Heart right ventricle (tissue), 16 donors: ENCODE measurements around the gene AKAP13. TPM values are rescaled to one million over a fixed set of nuclear protein-coding genes. Genes with fewer than 3 reads are reported as not detected.

ENCODE experiments used
- ATAC-seq, 8 donors: fragments of 200-7000 bp; cut with Tn5 transposase; one replicate each; pipeline ENCODE4 v1.9.1; 2020; ENCODE audit warnings: mild to moderate bottlenecking in 8 of 8, moderate library complexity in 8 of 8, moderate number of reproducible peaks in 1 of 8
- DNase-seq, 2 donors: peaks; one replicate each; pipeline ENCODE4 v3.0.0-alpha.2; 2020
- H3K27ac ChIP-seq, 10 donors: fragments of 200-600 bp; sonication (generic) in 2 of 10; one replicate each; pipeline versions ENCODE4 v1.5.0 to v1.8.0; 2020 to 2022; ENCODE audit warnings: mild to moderate bottlenecking in 3 of 10
- H3K27me3 ChIP-seq, 7 donors: fragments of 200-600 bp; one replicate each; pipeline ENCODE4 v1.8.0; 2021 to 2022; ENCODE audit warnings: mild to moderate bottlenecking in 2 of 7
- H3K36me3 ChIP-seq, 9 donors: fragments of 200-600 bp; sonication (generic) in 1 of 9; one replicate each; pipeline versions ENCODE4 v1.5.0 to v1.8.0; 2020 to 2022; ENCODE audit warnings: mild to moderate bottlenecking in 2 of 9
- H3K4me1 ChIP-seq, 9 donors: fragments of 200-600 bp; sonication (generic) in 1 of 9; one replicate each; pipeline versions ENCODE4 v1.5.0 to v1.8.0; 2020 to 2022; ENCODE audit warnings: mild to moderate bottlenecking in 4 of 9
- H3K4me3 ChIP-seq, 10 donors: fragments of 200-600 bp; sonication (generic) in 2 of 10; one replicate each; pipeline versions ENCODE4 v1.5.0 to v1.8.0; 2020 to 2022; ENCODE audit warnings: mild to moderate bottlenecking in 7 of 10, moderate library complexity in 2 of 10
- H3K9me3 ChIP-seq, 11 donors: fragments of 200-600 bp in 10 of 11; sonication (generic) in 2 of 11; one replicate each; pipeline versions ENCODE4 v1.5.0 to v1.8.0; 2013 to 2022; ENCODE audit warnings: mild to moderate bottlenecking in 2 of 11, control low read depth in 1 of 11, moderate library complexity in 1 of 11
- WGBS, 2 donors: extraction: QIAGEN DNeasy Blood & Tissue Kit; methylation state at CpG; one replicate each; pipeline ENCODE4 v1.1.7; 2013; ENCODE audit warnings: inconsistent platforms in 1 of 2; 5-methylcytosine and 5-hydroxymethylcytosine counted together
- intact Hi-C, 10 donors: fragments of 100-400 bp; cut with DNase I; formaldehyde crosslinking; loops; one replicate each; pipeline versions ENCODE4 v1.11.1 to v1.14.2; 2022
- polyA plus RNA-seq, 2 donors: library from polyadenylated mRNA; stranded (reverse); fragments of 200-250 nt; gene quantifications; one replicate each; pipeline ENCODE4 v1.2.3, GENCODE V29; 2013
- total RNA-seq, 10 donors: library from RNA; stranded (reverse); fragmentation: NEBNext Ultra II Directional in 3 of 10; extraction: Animal tissue kit (Norgen Biotek cat#: 25700) in 3 of 10; gene quantifications; one replicate each; pipeline versions ENCODE4 v1.2.1 to v1.2.4, GENCODE V29; 2021 to 2023
- TF ChIP-seq, protein P1 (sequence below), 9 donors: fragments of 200-600 bp; sonication (generic) in 2 of 9; IDR thresholded peaks; one replicate each; pipeline versions ENCODE4 v1.5.0 to v1.8.0; 2021 to 2022; ENCODE audit warnings: antibody characterized with exemption in 9 of 9, mild to moderate bottlenecking in 5 of 9, moderate library complexity in 1 of 9
- donor health status: Arrhythmogenic right ventricular cardiomyopathy.
- donor health status: ischemic (EF 13 %, LVEDD 7.1; RV severe dilation, severe dysfunction).
- donor health status: healthy with polysubstance abuse.
- donor health status: DM: no; HTN: yes; CAD: no.
- donor health status: DM: no; HTN: no; CAD: no.
- donor health status: ischemic (EF 25% LVEDD 6.9; RV normal size, moderate dysfunction).
- donor health status: ischemic (EF 25% LVEDD 5.7; RV mildly dilated, moderate dysfunction).
- donor health status: healthy.
- donor health status: DM: yes; HTN: yes; CAD: no.
- donor health status: Ischemic cardiomyopathy.
- donor health status: ischemic (EF 35%, LVEDD 5.7; RV mildly dilated, moderate dysfunction).
- donor health status: nonischemic (EF 11% LVEDD 7.7; RV severe dilation, severe dysfunction).
- donor health status: DM: yes; HTN: yes; CAD: no.
- donor health status: PGD.
- donor health status: ischemic (EF 29% LVEDD 5.4; RV normal size, mild dysfunction).
- donor health status: nonischemic (EF 23%, LVEDD 6.1; RV moderate dilation, normal function).

The AKAP13 gene
- total and polyA plus RNA-seq, 12 donors = 89.3 to 645 (median 480) TPM

DNA sequence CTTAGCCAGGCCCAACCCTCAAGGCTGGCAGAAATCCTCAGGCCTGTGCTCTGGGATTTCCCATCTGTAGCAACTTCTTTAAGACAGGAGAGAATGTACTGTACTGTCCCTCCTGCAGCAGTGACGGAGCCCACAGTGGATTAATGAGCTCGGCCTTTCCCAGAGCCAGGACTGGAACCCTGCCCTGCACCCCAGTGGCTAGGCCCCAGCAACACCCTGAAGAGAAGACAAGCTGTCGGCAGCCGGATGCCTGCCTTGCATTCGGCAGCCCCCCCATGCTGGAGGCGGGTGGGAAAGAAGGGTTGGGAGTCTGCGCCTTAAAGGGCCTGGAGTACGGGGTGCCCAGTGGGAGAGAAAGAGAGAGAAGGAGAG lies 382.3 kb downstream of the AKAP13 start:
- Histone ChIP-seq H3K27ac (peak overlapping the region in 7 of 10 donors; percentile 15 to 70 (median 44)), H3K4me3 (no peak overlapping the region), H3K27me3 (no peaks in the 10 kb centered on the region), H3K4me1 (peaks cover 26 to 67% (median 52%) of the 10 kb centered on the region in 9 donors), H3K36me3 (peaks cover 0 to 6% (median 0%) of the 10 kb centered on the region in 9 donors), H3K9me3 (no peaks in the 10 kb centered on the region)
- peak in 1 of 2 donors; percentile 59 for DNase-seq
- TF ChIP-seq, protein P1, sequence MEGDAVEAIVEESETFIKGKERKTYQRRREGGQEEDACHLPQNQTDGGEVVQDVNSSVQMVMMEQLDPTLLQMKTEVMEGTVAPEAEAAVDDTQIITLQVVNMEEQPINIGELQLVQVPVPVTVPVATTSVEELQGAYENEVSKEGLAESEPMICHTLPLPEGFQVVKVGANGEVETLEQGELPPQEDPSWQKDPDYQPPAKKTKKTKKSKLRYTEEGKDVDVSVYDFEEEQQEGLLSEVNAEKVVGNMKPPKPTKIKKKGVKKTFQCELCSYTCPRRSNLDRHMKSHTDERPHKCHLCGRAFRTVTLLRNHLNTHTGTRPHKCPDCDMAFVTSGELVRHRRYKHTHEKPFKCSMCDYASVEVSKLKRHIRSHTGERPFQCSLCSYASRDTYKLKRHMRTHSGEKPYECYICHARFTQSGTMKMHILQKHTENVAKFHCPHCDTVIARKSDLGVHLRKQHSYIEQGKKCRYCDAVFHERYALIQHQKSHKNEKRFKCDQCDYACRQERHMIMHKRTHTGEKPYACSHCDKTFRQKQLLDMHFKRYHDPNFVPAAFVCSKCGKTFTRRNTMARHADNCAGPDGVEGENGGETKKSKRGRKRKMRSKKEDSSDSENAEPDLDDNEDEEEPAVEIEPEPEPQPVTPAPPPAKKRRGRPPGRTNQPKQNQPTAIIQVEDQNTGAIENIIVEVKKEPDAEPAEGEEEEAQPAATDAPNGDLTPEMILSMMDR (IDR thresholded peaks at IDR 0.05) = no peak
- ATAC-seq = peak; percentile 4 to 76 (median 22)
- intact Hi-C loops = loop anchor here in 2 of 10 donors (5.0 to 10.0 kb wide), 3 partner anchors 40 to 70 kb away; no protein-coding TSS in a partner anchor
- WGBS, 2 donors = 30 to 53% methylated on average over 8 of the region's 8 CpGs

DNA sequence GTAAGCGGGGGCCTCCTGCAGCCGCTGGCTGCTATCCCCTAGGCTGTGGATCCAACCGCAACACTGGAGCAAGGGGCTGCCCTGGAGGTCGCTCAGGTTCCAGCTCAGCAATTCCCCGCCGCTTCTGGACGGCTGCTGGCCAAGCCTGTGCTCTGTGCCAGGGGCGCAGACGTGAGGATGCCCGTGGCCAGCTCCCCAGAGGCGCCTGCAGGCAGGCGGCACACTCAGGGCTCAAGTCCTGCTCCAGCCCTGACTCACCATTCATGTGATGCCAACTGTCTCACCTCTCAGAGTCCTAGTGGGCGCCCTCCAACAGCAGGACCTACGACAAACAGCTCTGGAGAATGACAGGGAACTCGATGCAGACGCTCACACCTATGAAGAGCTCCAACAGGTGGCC lies 382.8 kb downstream of the AKAP13 start:
- WGBS, 2 donors = 53 to 62% methylated on average over 16 of the region's 16 CpGs
- Histone ChIP-seq H3K4me3 (no peak overlapping the region), H3K36me3 (peaks cover 0 to 8% (median 0%) of the 10 kb centered on the region in 9 donors), H3K27me3 (no peaks in the 10 kb centered on the region), H3K9me3 (no peaks in the 10 kb centered on the region), H3K4me1 (peaks cover 24 to 63% (median 52%) of the 10 kb centered on the region in 9 donors), H3K27ac (peak overlapping the region in 9 of 10 donors; percentile 15 to 70 (median 47))
- peak; percentile 58 to 72 for DNase-seq
- ATAC-seq = peak; percentile 56 to 85 (median 72)
- intact Hi-C loops = loop anchor here in 2 of 10 donors (5.0 to 10.0 kb wide), 3 partner anchors 39 to 69 kb away; no protein-coding TSS in a partner anchor
- TF ChIP-seq, protein P1 (IDR thresholded peaks at IDR 0.05) = peak in 2 of 9 donors; percentile 29 to 33

DNA sequence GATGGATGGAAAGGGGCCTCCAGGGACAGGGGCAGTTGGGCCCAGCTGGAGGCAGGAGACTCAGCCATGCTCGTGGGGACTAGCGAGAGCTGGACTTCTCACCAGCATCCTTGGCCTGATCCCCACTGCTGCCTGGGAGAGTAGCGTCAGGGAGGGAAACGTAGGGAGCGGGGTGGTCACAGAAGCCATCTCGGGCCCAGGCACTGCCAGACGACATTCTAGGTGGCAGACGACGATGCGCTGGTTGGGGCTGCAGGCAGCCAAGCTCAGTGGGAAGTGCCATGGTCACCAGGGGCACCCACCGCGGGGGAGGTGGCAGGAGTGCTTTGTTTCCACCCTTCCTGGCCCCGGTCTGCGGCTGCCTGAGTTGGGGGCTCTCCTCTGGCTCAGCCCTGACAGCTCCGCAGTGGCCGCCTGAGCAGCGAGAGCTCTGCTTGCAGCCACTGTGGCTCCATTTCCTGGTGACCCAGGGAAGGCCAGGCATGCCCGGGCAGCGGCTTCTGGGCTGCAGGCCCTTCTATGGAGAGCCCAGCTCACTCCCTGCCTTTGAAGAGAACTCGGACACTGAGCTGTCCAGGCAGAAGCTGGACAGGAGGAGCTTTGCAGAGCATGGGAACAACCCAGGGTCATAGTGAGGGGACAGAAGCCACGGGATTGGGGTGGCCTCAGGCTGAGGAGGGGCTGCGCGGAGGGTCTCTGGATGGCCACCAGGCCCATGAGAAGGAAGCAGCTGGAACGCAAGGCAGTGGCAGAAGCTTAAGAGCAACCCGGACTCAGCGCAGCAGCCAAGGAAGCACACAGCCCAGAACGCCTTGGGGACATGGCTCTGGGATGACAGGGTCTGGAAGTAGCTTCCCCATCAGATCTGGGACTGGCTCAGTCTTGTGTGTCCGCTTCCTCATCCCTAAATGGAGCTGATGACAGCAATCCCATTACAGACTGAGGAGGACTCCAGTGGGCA lies 383.6 kb downstream of the AKAP13 start:
- TF ChIP-seq, protein P1 (IDR thresholded peaks at IDR 0.05) = no peak
- peaks cover 0 to 15% (median 0%) of the 10 kb centered on the region in 9 donors for H3K36me3 ChIP-seq
- H3K4me3 ChIP-seq = no peak overlapping the region
- no peaks in the 10 kb centered on the region for H3K9me3 ChIP-seq
- no peak for DNase-seq
- peak overlapping the region in 9 of 10 donors; percentile 15 to 70 (median 47) for H3K27ac ChIP-seq
- no peaks in the 10 kb centered on the region for H3K27me3 ChIP-seq
- WGBS, 2 donors = 74 to 76% methylated on average over 28 of the region's 28 CpGs
- ATAC-seq = peak in 2 of 8 donors; percentile 6 to 8
- intact Hi-C loops = loop anchor here in 2 of 10 donors (5.0 to 10.0 kb wide), 3 partner anchors 38 to 68 kb away; no protein-coding TSS in a partner anchor
- H3K4me1 ChIP-seq = peaks cover 21 to 55% (median 44%) of the 10 kb centered on the region in 9 donors

DNA sequence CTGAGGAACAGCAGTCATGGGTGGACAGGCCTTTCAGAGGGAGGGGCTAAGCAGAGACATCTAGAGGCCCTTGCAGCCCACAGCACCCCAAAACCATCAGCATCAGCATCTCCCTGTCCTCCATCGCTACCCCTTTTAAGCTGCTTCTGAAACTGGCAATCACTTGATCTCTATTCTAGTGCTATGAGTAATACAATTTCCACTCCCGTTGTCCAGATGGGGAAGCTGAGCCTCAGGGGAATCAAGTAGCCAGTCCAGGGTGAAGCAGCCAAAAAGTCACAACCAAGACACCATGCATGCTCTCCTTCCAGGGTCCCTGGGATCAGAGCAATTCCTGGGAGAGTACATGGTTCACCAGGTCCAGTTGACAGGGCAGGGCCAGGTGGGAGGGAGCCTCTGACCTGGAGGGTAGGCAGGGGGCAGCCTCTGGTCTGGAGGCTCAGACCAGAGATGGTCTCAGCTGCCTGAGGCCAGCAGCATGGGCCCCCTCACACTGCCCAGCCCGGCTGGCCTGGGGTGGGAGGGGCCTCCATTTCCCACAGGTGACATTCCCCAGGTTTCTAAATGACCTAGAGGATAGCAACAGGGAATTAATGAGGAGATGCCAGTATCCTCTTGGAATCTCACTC lies 384.4 kb downstream of the AKAP13 start:
- Histone ChIP-seq H3K36me3 (peaks cover 0 to 15% (median 0%) of the 10 kb centered on the region in 9 donors), H3K27me3 (no peaks in the 10 kb centered on the region), H3K9me3 (no peaks in the 10 kb centered on the region), H3K4me1 (peaks cover 19 to 49% (median 37%) of the 10 kb centered on the region in 9 donors), H3K4me3 (no peak overlapping the region), H3K27ac (peak overlapping the region in 8 of 10 donors; percentile 15 to 70 (median 49))
- intact Hi-C loops = loop anchor here in 2 of 10 donors (5.0 to 10.0 kb wide), 3 partner anchors 38 to 68 kb away; no protein-coding TSS in a partner anchor
- DNase-seq (peak in 1 of 2 donors; percentile 61), ATAC-seq (peak in 6 of 8 donors; percentile 20 to 38 (median 28))
- 40 to 45% methylated on average over 3 of the region's 3 CpGs for WGBS, 2 donors
- TF ChIP-seq, protein P1 (IDR thresholded peaks at IDR 0.05) = no peak
